K562 (cell line): ENCODE results near the gene SLC9C2. TPM values are rescaled to one million over a fixed set of nuclear protein-coding genes. Genes with fewer than 3 reads are reported as not detected.

Source experiments
- CHD4 ChIP-seq: fragments of 200-600 bp; sonication (generic); IDR thresholded peaks from 3 replicates; pipeline ENCODE4 v1.6.1; 2012; ENCODE audit warnings: low read depth, mild to moderate bottlenecking, mixed read lengths, low read length, inconsistent platforms; ENCODE audit not compliant: insufficient read depth, insufficient replicate concordance, poor library complexity, severe bottlenecking
- FUS ChIP-seq: fragments of 200-400 bp; formaldehyde crosslinking; optimal IDR thresholded peaks from 2 replicates; pipeline ENCODE3; 2017; ENCODE audit warnings: low read depth, low read length
- GMEB1 ChIP-seq: fragments of 250-450 bp; sonication (Bioruptor Pico); IDR thresholded peaks from 2 replicates; pipeline ENCODE4 v1.4.0; 2020; ENCODE audit warnings: mild to moderate bottlenecking
- HINFP ChIP-seq: fragments of 450-650 bp; conservative IDR thresholded peaks from 2 replicates; pipeline ENCODE4 v1.6.1; 2016; ENCODE audit warnings: missing genetic modification characterization, low read depth, mild to moderate bottlenecking, control low read depth, missing compliant biosample characterization
- HNRNPL ChIP-seq: fragments of 200-400 bp; formaldehyde crosslinking; IDR thresholded peaks from 2 replicates; pipeline ENCODE4 v1.6.1; 2017; ENCODE audit warnings: low read depth, mild to moderate bottlenecking, low read length
- POLR2AphosphoS5 ChIP-seq: IDR thresholded peaks from 2 replicates; pipeline ENCODE4 v1.6.1; 2011; ENCODE audit warnings: mild to moderate bottlenecking, low read depth, low read length, moderate library complexity; ENCODE audit not compliant: control insufficient read depth, insufficient read depth
- RBM17 ChIP-seq: fragments of 200-400 bp; formaldehyde crosslinking; IDR thresholded peaks from 2 replicates; pipeline ENCODE4 v1.6.1; 2017; ENCODE audit warnings: low read depth, mild to moderate bottlenecking, low read length, borderline replicate concordance
- REST ChIP-seq, 2 experiments: fragments of 450-650 bp; formaldehyde crosslinking in 1 of 2; IDR thresholded peaks; 2 replicates each; pipeline versions ENCODE4 v1.4.0 to v1.6.1; 2014 to 2020; ENCODE audit warnings: mild to moderate bottlenecking in 2 of 2, borderline replicate concordance in 1 of 2, low read depth in 1 of 2
- STAT6 ChIP-seq: sonication (generic); formaldehyde crosslinking; IDR thresholded peaks from 2 replicates; pipeline ENCODE4 v1.8.1; 2023; ENCODE audit warnings: mild to moderate bottlenecking, missing genetic modification reagents
- ZNF165 ChIP-seq: fragments of 250-450 bp; sonication (Bioruptor Pico); IDR thresholded peaks from 2 replicates; pipeline ENCODE4 v1.4.0; 2020; ENCODE audit warnings: borderline replicate concordance
- polyA plus RNA-seq, 8 experiments: library from polyadenylated mRNA; depleted of rRNA in 4 of 8; stranded (reverse) in 5 of 8; unstranded in 3 of 8; fragments of >200 nt; fragmentation: Nextera tagmentation in 2 of 8; fragmentation: Illumina TruSeq in 1 of 8; extraction: Ambion mirVana in 2 of 8; extraction: Trizol in 1 of 8; gene quantifications; 2 replicates each; pipeline versions ENCODE4 v1.2.1 to v1.2.3, GENCODE V29; 2011 to 2014; ENCODE audit warnings: inconsistent platforms in 1 of 8, missing spikeins in 1 of 8
- total RNA-seq, 7 experiments: library from RNA; depleted of rRNA in 6 of 7; stranded (reverse); fragments of >200 nt in 6 of 7; fragmentation: Illumina TruSeq in 2 of 7; extraction: Trizol in 2 of 7; gene quantifications; 2 replicates each; pipeline versions ENCODE4 v1.2.1 to v1.2.3, GENCODE V29; 2011 to 2021; ENCODE audit warnings: low replicate concordance in 1 of 7

SLC9C2 gene
- total and polyA plus RNA-seq, 9 of the 15 experiments (the other 6 are each of a cell fraction or from before 2014, with no cell fraction given) = 0.11 to 0.22 (median 0.15) TPM; not detected in 5

- TF ChIP-seq CHD4 (no peak), HNRNPL (peak; percentile 61; the same call in 1 of the 2 replicates), POLR2AphosphoS5 (peak; percentile 88), STAT6 (peak; percentile 74; the same call in 1 of the 2 replicates), GMEB1 (CRISPR knock-in tag) (no peak), FUS (no peak), HINFP (no peak), ZNF165 (CRISPR knock-in tag) (no peak), REST (IDR thresholded peaks at IDR 0.05; ENCODE audit: borderline replicate concordance) (peak; percentile 95), REST (CRISPR knock-in tag; IDR thresholded peaks at IDR 0.05; ENCODE audit: low read depth) (peak; percentile 83; the same call in 1 of the 2 replicates), RBM17 (no peak)
Observed at GRCh38 chr1:173477286-173478093, 125.4 kb downstream of the SLC9C2 start, which contains the start of gene PRDX6 (continued).
